Stimulated activated CD4-positive, alpha-beta T cell treated with anti-CD3 and anti-CD28 coated beads, TNF-alpha, amount 100 ng/mL, for 48 hours (primary cell): ENCODE measurements around the gene ARV1.
"Not testable (repeated sequence)": the region's sequence is repeated elsewhere in the genome, so short reads cannot be mapped to it uniquely, and the experiment has no call there.

Experiments used
- DNase-seq, 3 donors: peaks; one replicate each; pipeline ENCODE4 v3.0.0-alpha.2; 2020; ENCODE audit warnings: low read depth in 3 of 3

Gene ARV1

GRCh38 chr1:231041719-231042261 lies 62.9 kb downstream of the ARV1 start:
- no peak for DNase-seq

GRCh38 chr1:231044588-231044987 lies 65.7 kb downstream of the ARV1 start:
- DNase-seq: no peak

DNA sequence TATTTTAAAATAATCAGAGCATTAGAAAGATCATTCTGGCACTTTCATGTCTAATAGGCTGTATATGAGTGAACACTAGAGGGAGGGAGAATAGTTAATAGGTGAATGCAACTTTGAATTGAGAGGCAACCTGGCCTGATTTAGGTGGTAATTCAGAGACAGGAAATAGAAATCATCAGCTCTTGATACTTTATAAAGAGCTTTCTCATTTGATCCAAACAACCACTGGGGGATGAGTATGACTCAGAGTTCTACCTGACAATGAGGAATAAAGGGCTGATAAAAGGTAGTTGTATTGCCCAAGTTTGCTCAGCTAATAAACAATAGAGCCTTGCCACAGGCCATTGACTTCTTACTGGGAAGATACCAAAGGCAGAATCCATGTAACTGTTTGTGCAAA lies 66.4 kb downstream of the ARV1 start:
- DNase-seq: no peak

- DNase-seq: not testable (repeated sequence)
Observed at GRCh38 chr1:231045921-231046729, 67.2 kb downstream of the ARV1 start.

DNA sequence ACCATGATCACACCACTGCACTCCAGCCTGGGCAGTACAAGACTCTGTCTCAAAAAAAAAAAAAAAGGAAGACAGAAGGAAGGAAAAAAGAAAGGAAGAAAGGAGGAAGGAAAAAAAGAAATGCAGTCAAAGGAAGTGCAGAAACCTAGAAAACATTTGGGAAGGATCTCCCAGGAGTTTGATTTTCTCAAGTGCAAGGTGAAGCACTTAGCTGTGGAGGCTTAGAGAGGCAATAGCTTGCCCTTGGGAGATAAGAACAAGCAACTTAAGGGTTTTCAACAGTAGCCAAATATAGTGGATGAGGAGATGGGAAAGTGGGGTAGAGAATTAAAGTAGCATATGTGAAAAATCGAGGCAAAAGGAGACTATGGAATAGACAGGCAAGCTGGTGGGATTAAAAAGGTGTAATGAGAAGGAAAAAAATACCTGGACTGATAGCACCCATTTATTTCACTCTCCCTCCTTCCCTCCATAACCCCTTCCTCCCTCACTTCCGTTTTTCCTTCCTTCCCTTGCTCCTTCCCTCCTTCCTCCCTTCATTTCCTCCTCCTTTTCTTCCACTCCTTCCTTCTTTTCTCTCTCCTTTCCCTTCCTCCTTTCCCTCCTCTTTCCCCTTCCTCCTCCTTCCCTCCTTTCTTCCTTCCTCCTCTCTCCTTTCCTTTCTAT lies 68.0 kb downstream of the ARV1 start:
- no peak for DNase-seq

DNA sequence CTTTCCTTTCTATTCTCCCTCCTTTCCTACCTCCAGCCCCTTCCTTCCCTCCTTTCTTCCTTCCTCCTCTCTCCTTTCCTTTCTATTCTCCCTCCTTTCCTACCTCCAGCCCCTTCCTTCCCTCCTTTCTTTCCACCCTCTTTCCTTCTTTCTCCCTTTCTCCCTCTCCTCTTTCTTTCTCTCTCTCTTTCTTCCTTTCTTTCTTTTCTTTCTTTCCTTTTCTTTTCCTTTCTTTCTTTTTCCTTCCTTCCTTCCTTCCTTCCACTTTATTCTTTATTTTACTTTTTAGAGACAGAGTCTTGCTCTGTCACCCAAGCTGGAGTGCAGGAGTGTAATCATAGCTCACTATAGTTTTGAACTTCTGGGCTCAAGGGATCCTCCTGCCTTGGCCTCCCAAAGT lies 68.6 kb downstream of the ARV1 start:
- DNase-seq: not testable (repeated sequence)

DNA sequence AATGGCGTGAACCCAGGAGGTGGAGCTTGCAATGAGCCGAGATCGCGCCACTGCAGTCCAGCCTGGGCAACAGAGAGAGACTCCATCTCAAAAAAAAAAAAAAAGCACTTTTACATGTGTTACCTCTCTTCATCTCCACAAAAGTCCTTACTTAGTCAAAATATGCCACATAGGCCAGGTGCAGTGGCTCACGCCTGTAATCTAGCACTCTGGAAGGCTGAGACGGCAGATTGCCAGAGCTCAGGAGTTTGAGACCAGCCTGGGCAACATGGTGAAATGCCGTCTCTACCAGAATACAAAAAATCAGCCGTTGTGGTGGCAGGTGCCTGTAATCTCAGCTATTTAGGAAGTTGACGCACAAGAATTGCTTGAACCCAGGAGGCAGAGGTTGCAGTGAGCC lies 69.5 kb downstream of the ARV1 start:
- not testable (repeated sequence) for DNase-seq

DNA sequence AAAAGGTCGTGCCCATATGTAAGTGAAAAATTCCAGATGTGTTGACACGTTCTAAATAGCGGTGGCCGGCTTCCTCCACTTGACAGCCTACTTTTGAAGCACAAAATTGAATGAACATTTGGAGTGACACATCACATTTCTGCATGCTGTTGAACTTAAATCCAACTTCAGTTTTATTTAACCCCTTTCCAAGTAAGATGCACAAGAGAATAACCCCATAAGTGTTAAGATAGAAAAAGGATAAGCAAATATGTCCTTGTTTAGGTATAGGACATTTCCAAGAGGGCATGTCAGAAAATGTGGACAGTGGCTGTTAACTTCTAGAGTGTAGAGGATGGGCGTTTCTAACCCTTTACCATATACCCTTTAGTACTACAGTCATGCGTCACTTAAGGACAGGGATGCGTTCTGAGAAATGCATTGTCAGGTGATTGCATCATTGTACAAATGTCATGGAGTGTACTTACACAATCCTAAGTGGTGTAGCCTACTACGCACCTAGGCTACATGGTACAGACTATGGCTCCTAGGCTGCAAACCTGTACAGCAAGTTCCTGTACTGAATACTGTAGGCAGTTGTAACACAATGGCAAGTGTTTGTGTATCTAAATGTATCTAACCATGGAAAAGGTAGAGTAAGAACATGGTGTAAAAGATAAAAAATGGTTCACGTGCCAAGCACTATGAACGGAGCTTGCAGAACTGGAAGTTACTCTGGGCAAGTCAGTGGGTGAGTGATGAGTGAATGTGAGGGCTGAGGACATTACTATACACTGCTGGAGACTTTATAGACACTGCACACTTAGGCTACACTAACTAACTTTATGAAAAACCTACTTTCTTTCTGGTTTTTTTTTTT lies 70.5 kb downstream of the ARV1 start:
- no peak for DNase-seq
